Middle frontal gyrus (tissue), 1 donor: ENCODE data around the gene TMEM145.
A peak's percentile ranks its signal among the peaks of the same experiment; 100 is the strongest.
"Not testable (repeated sequence)": the region's sequence is repeated elsewhere in the genome, so short reads cannot be mapped to it uniquely, and the experiment has no call there.

Experiments
- DNase-seq: peaks from one replicate; pipeline ENCODE4 v3.0.0-alpha.2; 2015; ENCODE audit warnings: low spot score; ENCODE audit errors: extremely low spot score

Gene TMEM145

DNA sequence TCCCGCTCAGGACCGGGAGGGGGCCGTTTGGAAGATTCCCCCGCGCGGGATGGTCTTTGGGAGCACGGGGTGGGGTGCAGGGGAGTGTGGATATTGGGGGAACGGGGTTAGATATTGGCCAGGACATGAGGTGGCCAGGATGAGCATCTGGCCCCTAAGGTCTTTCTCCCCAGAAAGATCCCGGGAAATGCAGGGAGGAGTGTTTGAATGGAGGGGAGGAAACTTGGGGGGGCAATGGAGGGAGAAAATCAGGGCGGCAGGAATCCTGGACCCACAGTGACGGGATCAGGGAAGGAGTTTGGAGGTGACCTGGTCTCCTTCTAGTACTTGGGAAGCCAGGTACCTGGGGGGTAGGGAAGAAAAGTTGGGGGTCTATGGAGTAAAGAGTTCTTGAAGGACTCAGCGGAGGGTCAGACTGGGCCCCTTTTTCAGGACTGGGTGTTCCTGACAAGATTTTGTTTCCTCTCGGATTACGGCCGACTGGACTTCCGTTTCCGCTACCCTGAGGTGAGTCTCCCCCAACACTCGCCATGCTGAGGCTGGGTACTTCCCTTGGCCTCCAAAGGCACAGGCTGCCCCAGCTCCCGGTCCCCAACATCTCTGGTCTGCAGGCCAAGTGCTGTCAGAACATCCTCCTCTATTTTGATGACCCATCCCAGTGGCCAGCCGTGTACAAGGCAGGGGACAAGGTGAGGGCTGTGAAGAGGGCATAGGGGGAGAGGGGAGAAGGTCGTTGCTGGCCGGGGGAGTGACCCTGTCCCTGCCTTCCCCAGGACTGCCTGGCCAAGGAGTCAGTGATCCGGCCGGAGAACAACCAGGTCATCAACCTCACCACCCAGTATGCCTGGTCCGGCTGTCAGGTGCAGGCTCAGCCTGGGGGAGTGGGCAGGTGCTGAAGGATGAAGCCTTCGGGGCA lies 989 bp downstream of the TMEM145 start:
- DNase-seq = no peak

GRCh38 chr19:42315024-42315423 lies 1.9 kb downstream of the TMEM145 start:
- DNase-seq = no peak

DNA sequence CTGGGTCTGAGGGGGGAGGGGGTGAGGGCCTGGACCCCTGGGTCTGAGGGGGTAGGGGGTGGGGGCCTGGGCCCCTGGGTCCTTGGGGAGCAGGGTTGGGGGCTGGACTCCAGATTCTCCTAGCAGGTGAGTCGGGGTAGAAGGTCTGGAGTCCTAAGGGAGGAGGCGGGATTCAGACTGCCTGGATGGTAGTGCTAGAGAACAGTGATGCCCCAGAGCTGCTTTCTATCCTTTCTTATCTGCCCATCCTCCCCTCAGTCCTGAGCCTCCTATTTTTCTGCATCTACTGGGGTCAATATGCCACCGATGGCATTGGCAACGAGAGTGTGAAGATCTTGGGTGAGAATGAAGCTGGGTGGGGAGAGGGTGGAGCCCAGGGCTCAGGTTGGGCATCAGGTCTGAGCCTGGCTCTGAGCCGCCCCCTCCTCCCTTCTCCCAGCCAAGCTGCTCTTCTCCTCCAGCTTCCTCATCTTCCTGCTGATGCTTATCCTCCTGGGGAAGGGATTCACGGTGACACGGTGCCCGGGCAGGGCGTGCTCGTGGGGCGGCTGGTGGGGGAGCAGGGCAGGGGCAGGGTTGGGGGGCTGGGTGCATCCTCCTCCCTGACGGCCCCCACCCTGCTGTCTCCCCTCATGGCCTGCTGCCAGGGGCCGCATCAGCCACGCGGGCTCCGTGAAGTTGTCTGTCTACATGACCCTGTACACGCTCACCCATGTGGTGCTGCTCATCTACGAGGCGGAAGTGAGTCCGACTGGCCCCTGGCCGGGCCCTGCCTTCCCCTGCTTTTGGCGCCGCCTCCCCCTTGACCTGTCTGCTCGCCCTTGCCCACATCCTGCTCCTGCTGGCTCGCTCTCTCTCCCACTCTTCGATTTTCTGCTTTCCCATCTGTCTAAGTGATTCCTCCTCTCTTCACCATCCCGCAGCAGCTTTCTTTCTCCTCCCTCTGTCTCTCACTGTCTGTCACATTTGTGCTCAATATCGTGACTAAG lies 3.4 kb downstream of the TMEM145 start:
- DNase-seq = no peak

DNA sequence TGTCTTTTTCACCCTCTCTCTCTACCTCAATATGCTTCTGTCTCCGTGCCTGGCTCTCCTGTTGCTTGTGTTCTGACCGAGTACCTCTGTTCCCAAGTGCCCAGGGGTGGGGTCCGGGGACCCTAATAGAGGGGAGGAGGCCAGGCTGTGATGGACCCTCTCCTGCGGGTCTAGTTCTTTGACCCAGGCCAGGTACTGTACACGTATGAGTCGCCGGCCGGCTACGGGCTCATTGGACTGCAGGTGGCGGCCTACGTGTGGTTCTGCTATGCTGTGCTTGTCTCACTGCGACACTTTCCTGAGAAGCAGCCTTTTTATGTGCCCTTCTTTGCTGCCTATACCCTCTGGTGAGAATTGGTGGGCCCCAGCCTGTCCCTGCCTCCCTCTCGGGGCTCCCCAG lies 4.4 kb downstream of the TMEM145 start:
- DNase-seq = no peak

- DNase-seq = no peak
Observed at GRCh38 chr19:42322305-42322704, 9.2 kb downstream of the TMEM145 start.

- no peak for DNase-seq
Observed at GRCh38 chr19:42323473-42323851, 10.4 kb downstream of the TMEM145 start.

DNA sequence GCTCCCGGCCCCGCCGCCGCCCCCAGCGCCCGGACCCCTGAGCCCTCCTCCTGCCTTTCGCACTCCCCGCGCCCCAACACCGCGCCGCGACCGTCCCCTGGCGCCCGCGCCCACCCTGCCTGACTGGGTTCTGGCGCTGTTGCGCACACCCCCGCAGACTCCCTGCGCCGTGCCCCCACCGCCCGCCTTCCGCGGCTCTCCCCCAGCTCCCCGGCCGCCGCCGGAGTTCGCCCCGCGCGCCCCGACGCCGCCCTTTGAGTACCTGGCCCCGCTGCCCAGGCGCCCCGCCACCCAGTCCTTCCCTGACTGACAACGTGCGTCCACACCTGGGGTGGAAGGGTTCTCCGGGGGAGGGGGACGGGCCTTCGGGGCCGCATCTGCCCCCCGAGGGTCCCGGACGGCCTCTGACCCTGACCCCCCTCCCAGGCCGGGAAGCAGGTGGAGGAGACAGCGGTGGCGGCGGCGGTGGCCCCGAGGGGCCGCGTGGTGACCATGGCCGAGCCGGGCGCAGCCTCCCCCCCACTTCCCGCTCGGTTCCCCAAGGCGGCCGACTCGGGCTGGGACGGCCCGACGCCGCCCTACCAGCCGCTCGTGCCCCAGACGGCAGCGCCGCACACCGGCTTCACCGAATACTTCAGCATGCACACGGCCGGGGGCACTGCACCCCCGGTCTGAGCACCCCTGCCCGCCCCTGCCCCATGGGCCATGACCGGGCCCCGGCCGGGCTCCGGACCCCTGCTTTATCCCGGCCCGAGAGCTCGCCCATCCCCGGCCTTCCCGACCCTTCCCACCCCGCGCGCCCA lies 10.9 kb downstream of the TMEM145 start:
- no peak for DNase-seq

GRCh38 chr19:42324655-42325307 lies 11.7 kb downstream of the TMEM145 start:
- no peak for DNase-seq

DNA sequence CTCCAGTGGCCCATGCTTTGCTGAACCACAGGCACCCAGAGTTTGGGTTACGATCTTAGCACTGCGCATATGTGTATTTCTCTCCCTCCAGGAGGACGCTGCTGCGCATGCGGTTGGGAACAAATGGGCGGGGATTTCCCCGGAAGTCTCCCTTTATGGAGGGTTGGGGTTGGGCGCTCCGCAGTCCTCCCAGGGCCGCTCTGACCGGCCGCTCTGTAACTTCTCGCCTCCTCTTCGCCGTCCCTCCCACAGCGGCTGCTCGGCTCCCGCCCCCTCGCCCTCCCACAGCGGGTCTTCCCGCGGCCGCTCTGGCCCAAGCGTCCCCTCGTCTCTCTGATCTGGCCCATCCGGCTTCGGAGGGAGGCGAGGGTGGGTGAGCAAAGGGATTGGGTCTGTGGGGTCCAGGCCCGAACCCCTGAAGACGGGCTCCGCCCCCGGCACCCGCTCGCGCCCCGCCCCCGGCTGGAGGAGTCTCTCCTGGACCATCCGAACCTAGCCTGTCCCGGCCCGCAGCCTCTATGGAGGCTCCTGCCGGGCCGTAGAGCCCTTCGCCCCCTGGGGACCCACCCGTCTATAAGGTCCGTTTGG lies 12.3 kb downstream of the TMEM145 start, which contains the start of gene MEGF8:
Gene MEGF8, plus strand, starts transcription at position 328 of the 588 bp plus-strand sequence. CDS start 609 bp downstream, outside the sequence.
- DNase-seq = peak; percentile 97

GRCh38 chr19:42325896-42326771 lies 13.0 kb downstream of the TMEM145 start:
- DNase-seq = no peak

DNA sequence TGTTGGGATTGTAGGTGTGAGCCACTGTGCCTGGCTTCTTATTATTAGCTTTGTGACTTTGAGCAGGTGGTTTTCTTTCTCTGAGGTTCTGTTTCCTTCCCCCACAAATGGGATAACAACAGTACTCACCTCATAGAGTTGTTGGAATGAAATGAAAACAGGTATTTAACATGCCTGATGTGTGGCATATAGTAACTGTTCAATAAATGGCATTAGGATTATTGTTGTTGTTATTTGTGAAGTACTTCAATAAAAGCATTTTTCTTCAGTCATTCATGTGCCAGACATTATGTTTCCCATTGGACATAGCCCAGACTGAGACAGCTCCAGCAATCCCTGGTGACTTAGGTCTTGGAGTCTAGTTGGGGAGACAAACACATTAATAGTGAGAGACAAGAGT lies 13.9 kb downstream of the TMEM145 start:
- DNase-seq = no peak

DNA sequence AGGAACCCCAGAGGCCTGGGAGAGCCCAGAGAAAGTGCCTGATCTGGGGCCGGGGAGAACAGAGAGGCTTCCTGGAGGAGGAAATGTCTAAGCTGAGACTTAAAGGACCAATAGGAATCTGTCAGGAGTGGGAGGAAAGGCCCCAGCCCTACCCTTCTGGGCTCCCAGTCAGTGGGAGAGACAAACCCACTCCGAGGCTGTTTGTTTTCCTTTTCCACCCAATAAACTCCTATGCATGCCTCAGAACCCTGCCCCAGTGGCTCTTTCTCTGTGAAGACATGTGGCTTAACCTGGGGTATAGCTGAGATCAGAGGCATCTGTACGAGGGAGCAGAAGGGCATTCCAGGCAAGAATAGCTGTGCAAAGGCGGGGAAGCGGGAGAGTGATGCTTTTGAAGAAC lies 14.3 kb downstream of the TMEM145 start:
- no peak for DNase-seq

GRCh38 chr19:42328106-42328505 lies 15.0 kb downstream of the TMEM145 start:
- no peak for DNase-seq

DNA sequence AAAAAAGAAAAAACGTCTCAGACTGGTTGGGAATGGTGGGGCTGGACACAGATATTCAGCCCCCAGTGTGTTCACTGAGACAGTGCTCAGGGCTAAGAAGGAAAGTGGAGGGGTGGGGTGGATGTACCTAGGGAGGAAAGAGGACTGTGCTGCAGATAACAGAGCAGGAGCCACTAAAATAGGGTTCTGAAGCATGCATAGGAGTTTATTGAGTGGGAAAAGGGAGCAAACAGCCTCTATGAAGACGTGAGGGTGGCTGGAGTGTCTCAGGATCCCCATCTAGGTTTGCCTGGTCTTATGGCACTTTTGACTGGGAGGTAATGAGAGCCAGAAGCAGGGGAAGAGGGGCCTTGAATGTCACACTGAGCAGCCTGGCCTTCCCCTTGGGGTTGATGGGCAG lies 15.7 kb downstream of the TMEM145 start:
- no peak for DNase-seq

GRCh38 chr19:42330241-42330711 lies 17.2 kb downstream of the TMEM145 start:
- DNase-seq = no peak

DNA sequence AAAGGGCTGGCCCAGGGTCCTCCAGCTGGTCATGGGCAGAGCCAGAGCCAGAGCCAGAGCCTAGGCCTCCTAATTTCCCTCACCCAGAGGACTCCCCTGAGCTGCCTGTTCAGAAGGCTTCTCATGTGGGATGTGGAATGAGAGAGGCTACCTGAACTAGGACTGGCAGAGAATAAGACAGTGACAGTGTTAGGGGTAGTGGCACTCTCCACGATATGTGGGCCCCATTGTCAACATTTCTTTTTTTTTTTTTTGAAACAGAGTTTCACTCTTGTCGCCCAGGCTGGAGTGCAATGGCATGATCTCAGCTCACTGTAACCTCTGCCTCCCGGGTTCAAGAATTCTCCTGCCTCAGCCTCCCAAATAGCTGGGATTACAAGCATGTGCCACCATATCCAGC lies 18.2 kb downstream of the TMEM145 start:
- DNase-seq = not testable (repeated sequence)

- DNase-seq = no peak
Observed at GRCh38 chr19:42332059-42332458, 18.9 kb downstream of the TMEM145 start.

DNA sequence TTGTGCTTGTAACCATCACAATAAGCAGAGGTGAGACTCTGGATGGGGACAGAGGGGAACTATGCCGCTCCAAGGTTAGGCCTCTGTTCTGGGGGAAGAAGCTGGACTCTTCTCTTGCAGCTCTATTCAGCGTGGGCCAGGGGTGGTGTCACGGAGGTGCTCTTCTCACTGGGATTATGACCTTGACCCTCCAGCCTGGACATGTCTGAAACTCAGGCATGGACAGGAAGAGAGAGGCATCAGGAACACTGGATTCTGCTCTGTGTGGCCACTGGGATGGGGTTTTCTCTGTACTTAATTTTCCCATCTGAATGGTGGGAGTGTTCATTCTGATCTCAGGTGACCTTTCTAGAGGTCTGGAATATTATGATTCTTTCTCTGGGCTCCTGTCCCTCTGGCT lies 19.9 kb downstream of the TMEM145 start:
- DNase-seq = no peak
